HepG2 (cell line): ENCODE data around the gene MTHFSD. TPM values are rescaled to one million over a fixed set of nuclear protein-coding genes. Genes with fewer than 3 reads are reported as not detected.

Experiments
- ATAC-seq: fragments of 200-7000 bp; cut with Tn5 transposase; 3 replicates; pipeline ENCODE4 v1.9.1; 2020; ENCODE audit warnings: mild to moderate bottlenecking, moderate library complexity
- BruUV-seq: library from RNA; stranded (reverse); fragments of 400-500 nt; replicated peaks from 2 replicates; lab custom pipeline; 2021; lab: Mats Ljungman, UMichigan
- CTCF ChIA-PET: fragments of 300-600 bp; formaldehyde crosslinking; extraction: SDS; loops from one replicate; lab custom pipeline; 2021; ENCODE audit warnings: low total read pairs, inconsistent platforms, low intra/inter-chr PET ratio; lab: Yijun Ruan, JAX
- POLR2A ChIA-PET: fragments of 350-600 bp; sonication (Branson Sonifier 250); formaldehyde crosslinking; loops from one replicate; lab custom pipeline; 2020; ENCODE audit warnings: antibody characterized with exemption, inconsistent platforms; lab: Yijun Ruan, JAX
- DNase-seq: peaks from one replicate; pipeline ENCODE4 v3.0.0-alpha.2; 2015; ENCODE audit warnings: low spot score
- FAIRE-seq: peaks from 3 replicates; lab custom pipeline; 2011; peaks lifted over from hg19 to GRCh38; lab: Jason Lieb, UNC
- H2AFZ ChIP-seq: one replicate; pipeline ENCODE4 v1.6.1; 2011; ENCODE audit warnings: low read length, inconsistent platforms
- H3K27ac ChIP-seq: fragments of 300-600 bp; 3 replicates; pipeline ENCODE4 v1.8.0; 2011; ENCODE audit warnings: mixed run types, mild to moderate bottlenecking, mixed read lengths, low read length, inconsistent platforms; ENCODE audit not compliant: insufficient read depth; ENCODE audit errors: extremely low read length
- H3K27me3 ChIP-seq, 2 experiments: fragments of 200-600 bp in 1 of 2; 2 replicates in 1 of 2; 3 replicates in 1 of 2; pipeline versions ENCODE4 v1.6.0 to v1.8.0; 2011; ENCODE audit warnings: low read length in 2 of 2, mild to moderate bottlenecking in 2 of 2, moderate library complexity in 2 of 2, inconsistent platforms in 1 of 2; ENCODE audit not compliant: insufficient read depth in 2 of 2, control insufficient read depth in 1 of 2
- H3K36me3 ChIP-seq, 2 experiments: fragments of 200-600 bp in 1 of 2; replicated peaks in 1 of 2; 2 replicates in 1 of 2; 3 replicates in 1 of 2; pipeline versions ENCODE4 v1.5.1 to v1.8.0; 2011; ENCODE audit warnings: low read length in 2 of 2, inconsistent platforms in 1 of 2; ENCODE audit not compliant: insufficient read depth in 2 of 2, control insufficient read depth in 1 of 2
- H3K4me1 ChIP-seq: 2 replicates; pipeline ENCODE4 v1.5.1; 2012; ENCODE audit warnings: low read length, inconsistent platforms; ENCODE audit not compliant: insufficient read depth
- H3K4me2 ChIP-seq: 2 replicates; pipeline ENCODE4 v1.6.0; 2011; ENCODE audit warnings: low read depth, low read length, inconsistent platforms
- H3K4me3 ChIP-seq, 3 experiments: fragments of 200-600 bp in 1 of 3; sonication (generic), shearing (Covaris generic) in 1 of 3; replicated peaks in 1 of 3; 2 replicates each; pipeline ENCODE4 v1.5.1; 2011 to 2016; ENCODE audit warnings: low read length in 3 of 3, inconsistent platforms in 2 of 3, low read depth in 2 of 3, mild to moderate bottlenecking in 2 of 3, control low read depth in 1 of 3, mixed read lengths in 1 of 3; ENCODE audit not compliant: insufficient read depth in 1 of 3
- H3K79me2 ChIP-seq: one replicate; pipeline ENCODE4 v1.6.1; 2011; ENCODE audit warnings: low read length, inconsistent platforms; ENCODE audit not compliant: insufficient read depth
- H3K9ac ChIP-seq: 2 replicates; pipeline ENCODE4 v1.6.0; 2011; ENCODE audit warnings: mild to moderate bottlenecking, low read depth, low read length, inconsistent platforms; ENCODE audit not compliant: insufficient read depth
- H3K9me3 ChIP-seq: 2 replicates; pipeline ENCODE4 v1.5.1; 2012; ENCODE audit warnings: mild to moderate bottlenecking, low read length
- H4K20me1 ChIP-seq: 2 replicates; pipeline ENCODE4 v1.6.0; 2011; ENCODE audit warnings: inconsistent platforms, mild to moderate bottlenecking, low read length, moderate library complexity; ENCODE audit not compliant: insufficient read depth
- PATZ1 ChIP-seq: sonication (generic); formaldehyde crosslinking; IDR thresholded peaks from 2 replicates; pipeline ENCODE4 v1.4.0; 2020; ENCODE audit warnings: missing genetic modification reagents
- SUZ12 ChIP-seq: fragments of 150-350 bp; IDR thresholded peaks from 2 replicates; pipeline ENCODE4 v1.6.1; 2014; ENCODE audit warnings: low read depth, low read length
- ZBTB25 ChIP-seq: IDR thresholded peaks from 2 replicates; pipeline ENCODE4 v1.6.1; 2018; ENCODE audit warnings: missing genetic modification reagents
- ZNF326 ChIP-seq: sonication (generic); formaldehyde crosslinking; IDR thresholded peaks from 2 replicates; pipeline ENCODE4 v1.4.0; 2020; ENCODE audit warnings: missing genetic modification reagents, borderline replicate concordance
- ZNF484 ChIP-seq: sonication (generic); formaldehyde crosslinking; IDR thresholded peaks from 2 replicates; pipeline ENCODE4 v1.5.1; 2020; ENCODE audit warnings: mild to moderate bottlenecking, low read depth, missing genetic modification reagents, borderline replicate concordance
- ZNF782 ChIP-seq: sonication (generic); formaldehyde crosslinking; IDR thresholded peaks from 2 replicates; pipeline ENCODE4 v1.4.0; 2020; ENCODE audit warnings: missing genetic modification reagents, mild to moderate bottlenecking, borderline replicate concordance
- ZNF790 ChIP-seq: sonication (generic); formaldehyde crosslinking; IDR thresholded peaks from 2 replicates; pipeline ENCODE4 v1.8.0; 2022; ENCODE audit warnings: missing genetic modification reagents, mild to moderate bottlenecking, borderline replicate concordance
- WGBS: methylation state at CpG from one replicate; pipeline ENCODE4 v1.1.6; 2017; ENCODE audit warnings: low lambda C conversion rate; 5-methylcytosine and 5-hydroxymethylcytosine counted together
- in situ Hi-C: cut with HindIII; loops from 2 replicates; pipeline ENCODE4 v1.10.0; 2017; ENCODE audit warnings: low pct_unique_long_range_greater_than_20kb; ENCODE audit not compliant: extremely low pct_ligation_motif_present
- intact Hi-C: fragments of 100-400 bp; cut with micrococcal nuclease; formaldehyde crosslinking; loops from one replicate; pipeline ENCODE4 v1.10.0; 2022; ENCODE audit not compliant: unreplicated experiment
- polyA plus RNA-seq, 8 experiments: library from polyadenylated mRNA; depleted of rRNA in 3 of 8; stranded (reverse) in 7 of 8; unstranded in 1 of 8; fragments of >200 nt; fragmentation: Illumina TruSeq in 4 of 8; extraction: Trizol in 4 of 8; gene quantifications; 2 replicates each; pipeline versions ENCODE4 v1.2.1 to v1.2.3, GENCODE V29; 2011 to 2016; ENCODE audit warnings: low read depth in 4 of 8, missing spikeins in 1 of 8, mixed read lengths in 1 of 8; ENCODE audit not compliant: insufficient read depth in 1 of 8
- total RNA-seq, 5 experiments: library from RNA; depleted of rRNA; stranded (reverse); fragments of >200 nt; fragmentation: Illumina TruSeq; extraction: Trizol; gene quantifications; 2 replicates each; pipeline ENCODE4 v1.2.3, GENCODE V29; 2016; ENCODE audit warnings: low read depth in 1 of 5
- TF ChIP-seq, protein P1 (sequence below), 2 experiments: sonication (generic) in 1 of 2; formaldehyde crosslinking in 1 of 2; IDR thresholded peaks; 2 replicates each; pipeline versions ENCODE4 v1.6.1 to v1.9.0; 2014 to 2022; ENCODE audit warnings: antibody characterized with exemption in 1 of 2, borderline replicate concordance in 1 of 2, inconsistent platforms in 1 of 2, low read depth in 1 of 2, missing genetic modification reagents in 1 of 2
- TF ChIP-seq, protein P2 (sequence below): sonication (generic); formaldehyde crosslinking; IDR thresholded peaks from 2 replicates; pipeline ENCODE4 v1.4.0; 2020; ENCODE audit warnings: missing genetic modification reagents; ENCODE audit errors: not compliant biosample characterization

The MTHFSD gene
- total and polyA plus RNA-seq, 2 of the 13 experiments (the other 11 are each of a cell fraction or from before 2014, with no cell fraction given) = 14.2 to 16.3 TPM

DNA sequence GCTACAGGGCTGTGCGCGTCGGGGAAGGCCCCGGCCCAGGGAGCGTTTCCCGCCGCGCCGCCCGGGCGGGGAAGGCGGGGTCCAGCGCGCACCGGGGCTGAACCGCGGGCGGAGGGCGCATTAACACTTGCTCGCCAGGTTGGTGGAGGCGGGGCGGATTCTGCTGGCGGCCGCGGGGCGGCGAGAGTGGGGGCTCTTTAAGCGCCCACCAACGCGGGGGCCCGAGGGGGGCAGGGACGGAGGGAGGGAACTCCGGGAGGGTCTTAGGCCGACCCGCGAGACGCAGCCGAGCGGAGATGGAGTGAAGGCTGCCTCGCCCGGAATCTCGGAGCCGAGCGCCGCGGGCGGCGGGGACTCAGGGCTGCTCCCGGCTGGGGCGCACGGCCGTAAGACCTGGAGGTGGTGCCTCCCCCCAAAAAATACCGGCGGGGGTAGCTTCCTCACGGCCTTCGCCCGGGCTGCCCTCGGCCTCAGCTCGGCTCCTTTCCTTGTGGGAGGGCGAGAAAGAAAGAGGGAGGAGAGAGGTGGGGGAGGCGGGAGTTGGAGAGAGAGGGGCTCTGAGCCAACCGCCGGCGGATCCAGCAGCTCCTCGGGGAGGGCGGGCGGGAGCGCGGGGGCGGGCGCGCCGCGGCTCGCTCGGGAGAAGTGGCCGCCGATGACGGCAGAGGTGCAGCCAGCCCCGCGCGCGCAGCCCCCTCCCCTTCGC, 45.1 kb downstream of the MTHFSD start (continued):
- TF ChIP-seq PATZ1 (CRISPR knock-in tag) (no peak), ZNF790 (CRISPR knock-in tag) (no peak), ZNF782 (CRISPR knock-in tag) (no peak)

GRCh38 chr16:86508947-86509758, 45.9 kb downstream of the MTHFSD start:
- Histone ChIP-seq H3K4me3 (peak overlapping the region in 2 of 3 experiments; percentile 32 to 46; a peak in 3 of 6 replicates), H3K4me2 (peak overlapping the region; percentile 52), H3K27me3 (peaks cover 34 to 89% of the 10 kb centered on the region in 2 experiments), H3K27ac (no peak overlapping the region), H3K4me1 (no peaks in the 10 kb centered on the region), H3K9me3 (no peaks in the 10 kb centered on the region), H2AFZ (no peak overlapping the region), H4K20me1 (no peaks in the 10 kb centered on the region; the same call in 1 of the 2 replicates), H3K36me3 (no peaks in the 10 kb centered on the region), H3K9ac (no peak overlapping the region), H3K79me2 (no peaks in the 10 kb centered on the region)
- WGBS = 14% methylated on average over 26 of the region's 79 CpGs
- no TSS peak for BruUV-seq
- intact Hi-C loops (no loop called here), in situ Hi-C loops (loop anchor here (25.0 kb wide), 1 partner anchor 697 kb away; no protein-coding TSS in a partner anchor)
- DNase-seq (no peak), FAIRE-seq (no peak), ATAC-seq (peak; percentile 39)
- CTCF ChIA-PET = no interaction called here
- POLR2A ChIA-PET = no interaction called here
- TF ChIP-seq, protein P1, sequence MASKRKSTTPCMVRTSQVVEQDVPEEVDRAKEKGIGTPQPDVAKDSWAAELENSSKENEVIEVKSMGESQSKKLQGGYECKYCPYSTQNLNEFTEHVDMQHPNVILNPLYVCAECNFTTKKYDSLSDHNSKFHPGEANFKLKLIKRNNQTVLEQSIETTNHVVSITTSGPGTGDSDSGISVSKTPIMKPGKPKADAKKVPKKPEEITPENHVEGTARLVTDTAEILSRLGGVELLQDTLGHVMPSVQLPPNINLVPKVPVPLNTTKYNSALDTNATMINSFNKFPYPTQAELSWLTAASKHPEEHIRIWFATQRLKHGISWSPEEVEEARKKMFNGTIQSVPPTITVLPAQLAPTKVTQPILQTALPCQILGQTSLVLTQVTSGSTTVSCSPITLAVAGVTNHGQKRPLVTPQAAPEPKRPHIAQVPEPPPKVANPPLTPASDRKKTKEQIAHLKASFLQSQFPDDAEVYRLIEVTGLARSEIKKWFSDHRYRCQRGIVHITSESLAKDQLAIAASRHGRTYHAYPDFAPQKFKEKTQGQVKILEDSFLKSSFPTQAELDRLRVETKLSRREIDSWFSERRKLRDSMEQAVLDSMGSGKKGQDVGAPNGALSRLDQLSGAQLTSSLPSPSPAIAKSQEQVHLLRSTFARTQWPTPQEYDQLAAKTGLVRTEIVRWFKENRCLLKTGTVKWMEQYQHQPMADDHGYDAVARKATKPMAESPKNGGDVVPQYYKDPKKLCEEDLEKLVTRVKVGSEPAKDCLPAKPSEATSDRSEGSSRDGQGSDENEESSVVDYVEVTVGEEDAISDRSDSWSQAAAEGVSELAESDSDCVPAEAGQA (IDR thresholded peaks at IDR 0.05; ENCODE audit: low read depth) = no peak
- TF ChIP-seq, protein P1 (CRISPR knock-in tag; IDR thresholded peaks at IDR 0.05; ENCODE audit: borderline replicate concordance) = no peak
- TF ChIP-seq ZNF326 (no peak), SUZ12 (no peak), ZNF484 (CRISPR knock-in tag) (no peak), ZBTB25 (CRISPR knock-in tag) (no peak)
- TF ChIP-seq, protein P2, sequence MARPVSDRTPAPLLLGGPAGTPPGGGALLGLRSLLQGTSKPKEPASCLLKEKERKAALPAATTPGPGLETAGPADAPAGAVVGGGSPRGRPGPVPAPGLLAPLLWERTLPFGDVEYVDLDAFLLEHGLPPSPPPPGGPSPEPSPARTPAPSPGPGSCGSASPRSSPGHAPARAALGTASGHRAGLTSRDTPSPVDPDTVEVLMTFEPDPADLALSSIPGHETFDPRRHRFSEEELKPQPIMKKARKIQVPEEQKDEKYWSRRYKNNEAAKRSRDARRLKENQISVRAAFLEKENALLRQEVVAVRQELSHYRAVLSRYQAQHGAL (CRISPR knock-in tag) = no peak
